Fibroblast of skin of back (primary cell): Measurements from ENCODE around the gene RAI14.

Experiments used
- DNase-seq: peaks from one replicate; pipeline ENCODE4 v3.0.0-alpha.2; 2013

The RAI14 gene

GRCh38 chr5:34857161-34857560 lies 201.0 kb downstream of the RAI14 start:
- no peak for DNase-seq

DNA sequence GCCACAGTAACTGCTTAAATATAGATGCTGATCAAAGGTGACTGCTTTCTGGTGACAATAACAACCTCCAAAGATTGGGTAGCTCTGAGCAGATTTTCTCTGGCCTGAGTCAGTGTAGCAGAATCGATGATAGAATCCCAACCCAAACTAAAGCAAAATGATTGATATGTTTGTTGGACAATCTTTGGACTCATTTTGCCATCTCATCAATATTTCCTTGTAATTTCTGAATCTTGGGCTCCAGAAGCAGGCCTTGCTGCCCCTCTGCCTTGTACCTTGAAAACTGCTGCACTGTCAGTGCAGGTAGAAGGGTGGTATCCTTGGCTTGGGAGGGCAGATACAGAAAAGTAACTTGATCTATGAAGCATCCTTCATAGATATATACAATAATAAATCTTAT lies 201.8 kb downstream of the RAI14 start:
- DNase-seq, result no peak

DNA sequence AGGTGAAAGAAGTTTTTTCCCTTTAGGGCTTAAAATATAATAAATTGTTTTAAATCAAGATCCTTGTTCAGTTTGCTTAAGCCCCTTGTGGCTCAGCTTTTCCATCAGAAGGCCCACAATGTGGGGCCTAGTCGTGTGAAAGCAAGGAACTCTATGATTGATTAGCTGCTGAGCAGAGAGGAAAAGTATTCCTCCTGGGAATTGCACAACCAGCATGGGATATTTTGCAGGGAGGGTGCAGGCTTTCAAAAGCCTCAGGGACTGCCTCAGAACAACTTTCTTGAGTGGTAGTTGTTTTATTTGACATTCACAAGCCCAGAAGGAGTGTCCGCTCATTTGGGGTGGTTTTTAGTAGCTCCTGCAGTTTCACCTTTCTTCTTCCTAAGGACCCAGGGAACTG lies 202.7 kb downstream of the RAI14 start:
- no peak for DNase-seq

DNA sequence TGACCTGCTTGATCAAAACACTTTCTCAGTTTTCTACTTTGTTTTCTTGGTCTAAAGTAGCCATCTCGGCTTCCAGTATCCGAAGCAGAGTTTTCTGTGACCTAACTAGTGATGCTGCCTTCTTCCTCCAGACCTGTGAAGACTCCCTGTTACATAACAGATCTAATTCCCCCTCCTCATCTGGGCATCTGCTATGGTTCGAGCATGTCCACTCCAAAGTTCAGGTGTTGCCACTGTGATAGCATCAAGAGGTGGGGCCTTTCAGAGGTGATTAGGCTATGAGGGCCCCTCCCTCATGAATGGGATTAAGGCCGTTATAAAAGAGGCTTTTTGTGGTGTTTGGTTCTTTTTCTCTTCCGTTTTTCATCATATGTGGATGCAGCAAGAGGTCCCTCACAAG lies 203.1 kb downstream of the RAI14 start:
- DNase-seq, result no peak

- DNase-seq, result no peak
Measured at GRCh38 chr5:34863946-34864345, 207.8 kb downstream of the RAI14 start.

DNA sequence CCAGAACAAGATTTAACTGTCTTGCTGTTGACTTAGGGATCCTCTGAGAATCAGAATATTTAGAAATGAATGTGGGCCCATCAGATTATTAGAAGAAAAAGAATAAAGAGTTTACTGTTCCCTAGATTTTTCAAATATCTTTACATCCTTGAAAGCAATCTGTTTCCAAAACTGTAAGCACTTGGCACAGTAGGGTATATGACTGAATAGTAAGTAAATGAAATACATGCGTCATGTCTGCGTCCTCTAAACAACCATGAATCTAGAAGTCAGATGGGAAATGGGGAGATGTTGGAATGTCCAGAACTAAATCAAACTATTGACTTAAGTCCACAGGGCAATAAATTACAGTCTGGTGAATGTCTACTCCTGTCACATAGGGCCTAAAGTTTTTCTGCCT lies 209.0 kb downstream of the RAI14 start:
- DNase-seq, result no peak

GRCh38 chr5:34866989-34867471 lies 210.9 kb downstream of the RAI14 start:
- no peak for DNase-seq

DNA sequence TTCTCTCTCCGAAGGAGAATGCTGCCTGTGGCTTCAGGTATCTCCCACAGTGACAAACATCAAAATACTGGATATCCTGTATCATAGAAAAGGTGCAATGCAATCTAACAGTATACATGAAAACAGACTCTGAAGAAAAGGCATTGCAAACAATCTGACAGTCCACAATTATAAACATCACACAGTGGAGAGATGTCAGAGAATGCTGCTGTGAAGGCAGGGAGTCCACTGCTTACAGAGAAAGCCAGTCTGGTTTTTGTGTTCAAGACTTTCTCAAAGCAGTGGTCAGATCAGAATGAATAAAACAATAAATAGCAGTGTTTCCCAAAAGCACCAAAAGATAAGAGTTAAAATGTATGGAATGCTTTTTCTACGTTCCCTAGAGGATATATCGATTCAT lies 211.5 kb downstream of the RAI14 start:
- no peak for DNase-seq

- no peak for DNase-seq
Measured at GRCh38 chr5:34868791-34869190, 212.7 kb downstream of the RAI14 start.

- DNase-seq, result no peak
Measured at GRCh38 chr5:34869256-34869655, 213.1 kb downstream of the RAI14 start.

DNA sequence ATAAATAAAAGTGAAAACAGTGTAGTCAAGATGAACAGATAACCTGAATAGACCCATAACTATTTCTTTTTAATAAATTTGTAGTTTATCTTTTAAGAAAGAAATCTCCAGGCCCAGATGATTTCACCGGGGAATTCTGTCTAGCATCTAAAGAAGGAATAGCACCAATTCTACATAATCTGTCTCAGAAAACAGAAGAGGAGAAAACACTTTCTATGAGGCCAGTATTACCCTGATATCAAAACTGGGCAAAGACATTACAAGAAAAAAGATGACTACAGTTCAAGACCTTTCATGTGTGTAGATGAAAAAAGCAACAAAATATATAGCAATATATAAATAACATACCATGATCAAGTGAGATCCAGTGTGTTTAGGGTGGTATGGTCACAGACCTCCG lies 214.3 kb downstream of the RAI14 start:
- no peak for DNase-seq

- DNase-seq, result no peak
Measured at GRCh38 chr5:34876275-34876674, 220.1 kb downstream of the RAI14 start.

GRCh38 chr5:34881246-34881645 lies 225.1 kb downstream of the RAI14 start:
- no peak for DNase-seq
